Stomach (tissue), 4 donors: ENCODE data around the gene TPRG1.

Experiments used
- EP300 ChIP-seq: sonication (generic); formaldehyde crosslinking; IDR thresholded peaks from one replicate; pipeline ENCODE4 v1.6.1; 2017; ENCODE audit warnings: antibody characterized with exemption
- POLR2A ChIP-seq, 4 donors: fragments of 450-650 bp; IDR thresholded peaks; one replicate each; pipeline ENCODE4 v1.6.1; 2016; ENCODE audit warnings: antibody characterized with exemption in 4 of 4, control low read depth in 2 of 4, mild to moderate bottlenecking in 1 of 4, moderate library complexity in 1 of 4
- POLR2AphosphoS5 ChIP-seq, 3 donors: sonication (generic); formaldehyde crosslinking; IDR thresholded peaks; one replicate each; pipeline ENCODE4 v1.6.1; 2016; ENCODE audit warnings: antibody characterized with exemption in 3 of 3
- TF ChIP-seq, protein P1 (sequence below), 7 experiments: fragments of 450-650 bp in 4 of 7; fragments of 200-600 bp in 3 of 7; sonication (generic) in 3 of 7; IDR thresholded peaks; one replicate each; pipeline ENCODE4 v1.5.1; 2016 to 2019; ENCODE audit warnings: antibody characterized with exemption in 7 of 7, control low read depth in 2 of 7, mild to moderate bottlenecking in 1 of 7

- TF ChIP-seq, protein P1, sequence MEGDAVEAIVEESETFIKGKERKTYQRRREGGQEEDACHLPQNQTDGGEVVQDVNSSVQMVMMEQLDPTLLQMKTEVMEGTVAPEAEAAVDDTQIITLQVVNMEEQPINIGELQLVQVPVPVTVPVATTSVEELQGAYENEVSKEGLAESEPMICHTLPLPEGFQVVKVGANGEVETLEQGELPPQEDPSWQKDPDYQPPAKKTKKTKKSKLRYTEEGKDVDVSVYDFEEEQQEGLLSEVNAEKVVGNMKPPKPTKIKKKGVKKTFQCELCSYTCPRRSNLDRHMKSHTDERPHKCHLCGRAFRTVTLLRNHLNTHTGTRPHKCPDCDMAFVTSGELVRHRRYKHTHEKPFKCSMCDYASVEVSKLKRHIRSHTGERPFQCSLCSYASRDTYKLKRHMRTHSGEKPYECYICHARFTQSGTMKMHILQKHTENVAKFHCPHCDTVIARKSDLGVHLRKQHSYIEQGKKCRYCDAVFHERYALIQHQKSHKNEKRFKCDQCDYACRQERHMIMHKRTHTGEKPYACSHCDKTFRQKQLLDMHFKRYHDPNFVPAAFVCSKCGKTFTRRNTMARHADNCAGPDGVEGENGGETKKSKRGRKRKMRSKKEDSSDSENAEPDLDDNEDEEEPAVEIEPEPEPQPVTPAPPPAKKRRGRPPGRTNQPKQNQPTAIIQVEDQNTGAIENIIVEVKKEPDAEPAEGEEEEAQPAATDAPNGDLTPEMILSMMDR (IDR thresholded peaks at IDR 0.05), result no peak
- no peak for TF ChIP-seq POLR2A (IDR thresholded peaks at IDR 0.05)
- TF ChIP-seq EP300, result no peak
- no peak for TF ChIP-seq POLR2AphosphoS5 (IDR thresholded peaks at IDR 0.05)
These were observed 136.2 kb downstream of the TPRG1 start for GRCh38 chr3:189307963-189308362.
